ENCODE results near the gene GTPBP6. TPM values are rescaled to one million over a fixed set of nuclear protein-coding genes. Genes with fewer than 3 reads are reported as not detected.

The GTPBP6 gene
- total RNA-seq, 1 donor = 34.4 TPM

- H3K4me2 ChIP-seq (ENCODE audit: insufficient read depth, low read length) = peak overlapping the region; percentile 92
- no peak overlapping the region for H3K27ac ChIP-seq (ENCODE audit: low read depth, low read length)
- H3K36me3 ChIP-seq (ENCODE audit: insufficient read depth, low read length) = no peaks in the 10 kb centered on the region
- H4K20me1 ChIP-seq (ENCODE audit: insufficient read depth, low read length) = peaks cover 2% of the 10 kb centered on the region
- peaks cover 8% of the 10 kb centered on the region for H3K4me1 ChIP-seq (ENCODE audit: insufficient read depth, low read length)
- H3K4me3 ChIP-seq (ENCODE audit: insufficient read depth, low read length) = no peak overlapping the region
- DNase-seq (ENCODE audit: insufficient read length, low spot score, missing footprints) = peak; percentile 45
- peaks cover 12% of the 10 kb centered on the region for H3K79me2 ChIP-seq (ENCODE audit: insufficient read depth, low read length)
- no peaks in the 10 kb centered on the region for H3K9me3 ChIP-seq (ENCODE audit: low read depth, low read length)
- H2AFZ ChIP-seq (ENCODE audit: low read length) = peak overlapping the region; percentile 41
- TF ChIP-seq CTCF (IDR thresholded peaks at IDR 0.05; ENCODE audit: extremely low read depth, low read depth, low read length) = no peak
- no peaks in the 10 kb centered on the region for H3K27me3 ChIP-seq (ENCODE audit: insufficient read depth, low read length)
Observed at GRCh38 chrX:274904-275475, 43.6 kb downstream of the GTPBP6 start.

- no peaks in the 10 kb centered on the region for H3K79me2 ChIP-seq (ENCODE audit: insufficient read depth, low read length)
- no peaks in the 10 kb centered on the region for H3K36me3 ChIP-seq (ENCODE audit: insufficient read depth, low read length)
- no peaks in the 10 kb centered on the region for H3K9me3 ChIP-seq (ENCODE audit: low read depth, low read length)
- H2AFZ ChIP-seq (ENCODE audit: low read length) = no peak overlapping the region
- TF ChIP-seq CTCF (IDR thresholded peaks at IDR 0.05; ENCODE audit: extremely low read depth, low read depth, low read length) = no peak
- no peaks in the 10 kb centered on the region for H3K27me3 ChIP-seq (ENCODE audit: insufficient read depth, low read length)
- no peak overlapping the region for H3K4me3 ChIP-seq (ENCODE audit: insufficient read depth, low read length)
- H3K27ac ChIP-seq (ENCODE audit: low read depth, low read length) = no peak overlapping the region
- H3K4me2 ChIP-seq (ENCODE audit: insufficient read depth, low read length) = no peak overlapping the region
- no peaks in the 10 kb centered on the region for H4K20me1 ChIP-seq (ENCODE audit: insufficient read depth, low read length)
- peak; percentile 26 for DNase-seq (ENCODE audit: insufficient read length, low spot score, missing footprints)
- H3K4me1 ChIP-seq (ENCODE audit: insufficient read depth, low read length) = peaks cover 1% of the 10 kb centered on the region
Observed at GRCh38 chrX:270848-271367, 47.7 kb downstream of the GTPBP6 start.

- H3K36me3 ChIP-seq (ENCODE audit: insufficient read depth, low read length) = no peaks in the 10 kb centered on the region
- H3K79me2 ChIP-seq (ENCODE audit: insufficient read depth, low read length) = no peaks in the 10 kb centered on the region
- H3K4me3 ChIP-seq (ENCODE audit: insufficient read depth, low read length) = no peak overlapping the region
- no peak for TF ChIP-seq CTCF (IDR thresholded peaks at IDR 0.05; ENCODE audit: extremely low read depth, low read depth, low read length)
- no peaks in the 10 kb centered on the region for H3K27me3 ChIP-seq (ENCODE audit: insufficient read depth, low read length)
- H3K27ac ChIP-seq (ENCODE audit: low read depth, low read length) = no peak overlapping the region
- H2AFZ ChIP-seq (ENCODE audit: low read length) = no peak overlapping the region
- H4K20me1 ChIP-seq (ENCODE audit: insufficient read depth, low read length) = no peaks in the 10 kb centered on the region
- H3K4me2 ChIP-seq (ENCODE audit: insufficient read depth, low read length) = no peak overlapping the region
- H3K9me3 ChIP-seq (ENCODE audit: low read depth, low read length) = no peaks in the 10 kb centered on the region
- H3K4me1 ChIP-seq (ENCODE audit: insufficient read depth, low read length) = no peaks in the 10 kb centered on the region
- DNase-seq (ENCODE audit: insufficient read length, low spot score, missing footprints) = peak; percentile 36
Observed at GRCh38 chrX:267771-268261, 50.8 kb downstream of the GTPBP6 start.

- DNase-seq (ENCODE audit: insufficient read length, low spot score, missing footprints) = peak; percentile 44
- Histone ChIP-seq H3K36me3 (ENCODE audit: insufficient read depth, low read length) (no peaks in the 10 kb centered on the region), H3K9me3 (ENCODE audit: low read depth, low read length) (no peaks in the 10 kb centered on the region), H3K4me3 (ENCODE audit: insufficient read depth, low read length) (no peak overlapping the region), H3K27me3 (ENCODE audit: insufficient read depth, low read length) (no peaks in the 10 kb centered on the region), H3K4me1 (ENCODE audit: insufficient read depth, low read length) (peaks cover 10% of the 10 kb centered on the region), H3K79me2 (ENCODE audit: insufficient read depth, low read length) (no peaks in the 10 kb centered on the region), H3K27ac (ENCODE audit: low read depth, low read length) (no peak overlapping the region), H4K20me1 (ENCODE audit: insufficient read depth, low read length) (no peaks in the 10 kb centered on the region), H2AFZ (ENCODE audit: low read length) (no peak overlapping the region), H3K4me2 (ENCODE audit: insufficient read depth, low read length) (no peak overlapping the region)
- no peak for TF ChIP-seq CTCF (IDR thresholded peaks at IDR 0.05; ENCODE audit: extremely low read depth, low read depth, low read length)
Observed at GRCh38 chrX:265502-265901, 53.1 kb downstream of the GTPBP6 start.

Data from osteoblast (primary cell).